ENCODE measurements around the gene ETDA.
"Not testable (repeated sequence)": the region's sequence is repeated elsewhere in the genome, so short reads cannot be mapped to it uniquely, and the experiment has no call there.

DNA sequence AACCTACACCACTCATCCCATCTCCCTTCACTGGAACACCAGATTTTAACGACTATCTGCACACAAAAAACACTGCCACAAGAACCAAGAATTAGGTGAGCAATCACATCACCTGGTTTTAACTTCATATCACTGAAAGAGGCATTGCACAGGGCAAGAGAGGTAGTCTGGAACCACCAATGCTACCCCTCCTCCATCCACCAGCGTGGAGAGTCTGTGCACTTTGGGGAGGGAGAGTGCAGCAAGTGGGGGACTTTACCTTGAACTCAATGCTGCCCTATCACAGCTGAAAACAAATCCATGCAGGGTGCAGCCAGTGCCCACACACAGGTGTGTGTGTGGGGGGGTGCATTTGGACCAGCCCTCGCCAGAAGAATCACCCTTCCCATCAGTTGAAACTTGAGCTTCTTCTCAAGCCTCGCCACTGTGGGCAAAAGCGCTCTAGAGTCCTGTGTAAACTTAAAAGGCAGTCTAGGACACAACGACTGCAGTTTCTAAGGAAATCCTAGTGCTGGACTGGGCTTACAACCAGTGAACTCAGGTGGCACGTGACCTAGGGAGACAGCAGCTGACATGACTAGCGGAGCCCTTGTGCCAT, 4.3 kb downstream of the ETDA start:
- TF ChIP-seq, protein P1, sequence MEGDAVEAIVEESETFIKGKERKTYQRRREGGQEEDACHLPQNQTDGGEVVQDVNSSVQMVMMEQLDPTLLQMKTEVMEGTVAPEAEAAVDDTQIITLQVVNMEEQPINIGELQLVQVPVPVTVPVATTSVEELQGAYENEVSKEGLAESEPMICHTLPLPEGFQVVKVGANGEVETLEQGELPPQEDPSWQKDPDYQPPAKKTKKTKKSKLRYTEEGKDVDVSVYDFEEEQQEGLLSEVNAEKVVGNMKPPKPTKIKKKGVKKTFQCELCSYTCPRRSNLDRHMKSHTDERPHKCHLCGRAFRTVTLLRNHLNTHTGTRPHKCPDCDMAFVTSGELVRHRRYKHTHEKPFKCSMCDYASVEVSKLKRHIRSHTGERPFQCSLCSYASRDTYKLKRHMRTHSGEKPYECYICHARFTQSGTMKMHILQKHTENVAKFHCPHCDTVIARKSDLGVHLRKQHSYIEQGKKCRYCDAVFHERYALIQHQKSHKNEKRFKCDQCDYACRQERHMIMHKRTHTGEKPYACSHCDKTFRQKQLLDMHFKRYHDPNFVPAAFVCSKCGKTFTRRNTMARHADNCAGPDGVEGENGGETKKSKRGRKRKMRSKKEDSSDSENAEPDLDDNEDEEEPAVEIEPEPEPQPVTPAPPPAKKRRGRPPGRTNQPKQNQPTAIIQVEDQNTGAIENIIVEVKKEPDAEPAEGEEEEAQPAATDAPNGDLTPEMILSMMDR (IDR thresholded peaks at IDR 0.05), result not testable (repeated sequence)
- TF ChIP-seq EZH2 (IDR thresholded peaks at IDR 0.05; ENCODE audit: borderline replicate concordance, insufficient read depth, low read depth, low read length, poor library complexity, severe bottlenecking), result not testable (repeated sequence)

Data from B cell (primary cell).